ENCODE data around the gene MCM7. TPM values are rescaled to one million over a fixed set of nuclear protein-coding genes. Genes with fewer than 3 reads are reported as not detected.

MCM7 gene
- total and polyA plus RNA-seq, 2 of the 13 experiments (the other 11 are each of a cell fraction or from before 2014, with no cell fraction given) = 84.5 to 214 TPM

- TF ChIP-seq ZXDC (CRISPR knock-in tag; IDR thresholded peaks at IDR 0.05) = no peak
- TF ChIP-seq NPAS2 (CRISPR knock-in tag; IDR thresholded peaks at IDR 0.05; ENCODE audit: borderline replicate concordance) = no peak
- TF ChIP-seq, protein P1, sequence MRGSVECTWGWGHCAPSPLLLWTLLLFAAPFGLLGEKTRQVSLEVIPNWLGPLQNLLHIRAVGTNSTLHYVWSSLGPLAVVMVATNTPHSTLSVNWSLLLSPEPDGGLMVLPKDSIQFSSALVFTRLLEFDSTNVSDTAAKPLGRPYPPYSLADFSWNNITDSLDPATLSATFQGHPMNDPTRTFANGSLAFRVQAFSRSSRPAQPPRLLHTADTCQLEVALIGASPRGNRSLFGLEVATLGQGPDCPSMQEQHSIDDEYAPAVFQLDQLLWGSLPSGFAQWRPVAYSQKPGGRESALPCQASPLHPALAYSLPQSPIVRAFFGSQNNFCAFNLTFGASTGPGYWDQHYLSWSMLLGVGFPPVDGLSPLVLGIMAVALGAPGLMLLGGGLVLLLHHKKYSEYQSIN (CRISPR knock-in tag; IDR thresholded peaks at IDR 0.05; ENCODE audit: borderline replicate concordance) = no peak
- no peak; the same call in 1 of the 2 replicates for TF ChIP-seq ZNF274 (CRISPR knock-in tag; IDR thresholded peaks at IDR 0.05)
- peak; percentile 75 for TF ChIP-seq ERF (CRISPR knock-in tag; IDR thresholded peaks at IDR 0.05)
- peak; percentile 84 for TF ChIP-seq NR2C2 (CRISPR knock-in tag; IDR thresholded peaks at IDR 0.05; ENCODE audit: borderline replicate concordance)
- no peak for TF ChIP-seq ATAD3A (CRISPR knock-in tag; IDR thresholded peaks at IDR 0.05)
- no peak for TF ChIP-seq ZNF646 (CRISPR knock-in tag; IDR thresholded peaks at IDR 0.05)
- TF ChIP-seq, protein P2, sequence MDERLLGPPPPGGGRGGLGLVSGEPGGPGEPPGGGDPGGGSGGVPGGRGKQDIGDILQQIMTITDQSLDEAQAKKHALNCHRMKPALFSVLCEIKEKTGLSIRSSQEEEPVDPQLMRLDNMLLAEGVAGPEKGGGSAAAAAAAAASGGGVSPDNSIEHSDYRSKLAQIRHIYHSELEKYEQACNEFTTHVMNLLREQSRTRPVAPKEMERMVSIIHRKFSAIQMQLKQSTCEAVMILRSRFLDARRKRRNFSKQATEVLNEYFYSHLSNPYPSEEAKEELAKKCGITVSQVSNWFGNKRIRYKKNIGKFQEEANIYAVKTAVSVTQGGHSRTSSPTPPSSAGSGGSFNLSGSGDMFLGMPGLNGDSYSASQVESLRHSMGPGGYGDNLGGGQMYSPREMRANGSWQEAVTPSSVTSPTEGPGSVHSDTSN (CRISPR knock-in tag; IDR thresholded peaks at IDR 0.05) = no peak
- TF ChIP-seq ZBTB2 (CRISPR knock-in tag; IDR thresholded peaks at IDR 0.05; ENCODE audit: low read depth) = peak; percentile 84
- TF ChIP-seq ZNF441 (CRISPR knock-in tag; IDR thresholded peaks at IDR 0.05; ENCODE audit: borderline replicate concordance) = no peak; the same call in 1 of the 2 replicates
- peak; percentile 90 for TF ChIP-seq GATAD1 (CRISPR knock-in tag; IDR thresholded peaks at IDR 0.05)
- no peak for TF ChIP-seq SMAD9 (CRISPR knock-in tag; IDR thresholded peaks at IDR 0.05)
Measured at GRCh38 chr7:100049441-100050291, 51.5 kb downstream of the MCM7 start, which contains the start of gene ZSCAN21 (continued).

Measured in HepG2 (cell line).